Activated B cell treated with CpG ODN at 0.5 μM for 24 hours (primary cell): ENCODE measurements around the gene ASAP2. TPM values are rescaled to one million over a fixed set of nuclear protein-coding genes. Genes with fewer than 3 reads are reported as not detected.

Experiments used
- ATAC-seq: fragments of 200-7000 bp; cut with Tn5 transposase; one replicate; pipeline ENCODE4 v1.10.0; 2021; ENCODE audit warnings: low read depth, mild to moderate bottlenecking, moderate library complexity
- CTCF ChIA-PET: fragments of 350-600 bp; sonication (Branson Sonifier 250); formaldehyde crosslinking; loops from one replicate; lab custom pipeline; 2021; ENCODE audit warnings: antibody characterized with exemption; lab: Charles Lee
- POLR2A ChIA-PET: fragments of 350-600 bp; sonication (Branson Sonifier 250); formaldehyde crosslinking; loops from one replicate; lab custom pipeline; 2021; ENCODE audit warnings: antibody characterized with exemption; lab: Charles Lee
- DNase-seq: peaks from one replicate; pipeline ENCODE4 v3.0.0; 2022
- H3K27ac Mint-ChIP-seq: one replicate; pipeline ENCODE4 v1.8.0; 2020; ENCODE audit warnings: mixed read lengths
- H3K27me3 Mint-ChIP-seq: one replicate; pipeline ENCODE4 v1.8.0; 2021; ENCODE audit warnings: mixed read lengths
- H3K36me3 Mint-ChIP-seq: one replicate; pipeline ENCODE4 v1.8.0; 2021; ENCODE audit warnings: low read depth, mixed read lengths
- H3K4me1 Mint-ChIP-seq: one replicate; pipeline ENCODE4 v1.8.0; 2021; ENCODE audit warnings: mixed read lengths
- H3K4me3 Mint-ChIP-seq: one replicate; pipeline ENCODE4 v1.8.0; 2020; ENCODE audit warnings: mild to moderate bottlenecking, mixed read lengths
- H3K9me3 Mint-ChIP-seq: one replicate; pipeline ENCODE4 v1.8.0; 2020; ENCODE audit warnings: mixed read lengths
- intact Hi-C: fragments of 100-400 bp; cut with micrococcal nuclease; formaldehyde crosslinking; loops from one replicate; pipeline ENCODE4 v1.15.1; 2024
- total RNA-seq: library from RNA; stranded (reverse); gene quantifications from 2 replicates; pipeline ENCODE4 v1.2.3, GENCODE V29; 2022
- TF ChIP-seq, protein P1 (sequence below): fragments of 200-600 bp; IDR thresholded peaks from one replicate; pipeline ENCODE4 v1.8.0; 2022; ENCODE audit warnings: antibody characterized with exemption, mild to moderate bottlenecking

The ASAP2 gene
- total RNA-seq, 1 donor from 2014 or later, result not detected

DNA sequence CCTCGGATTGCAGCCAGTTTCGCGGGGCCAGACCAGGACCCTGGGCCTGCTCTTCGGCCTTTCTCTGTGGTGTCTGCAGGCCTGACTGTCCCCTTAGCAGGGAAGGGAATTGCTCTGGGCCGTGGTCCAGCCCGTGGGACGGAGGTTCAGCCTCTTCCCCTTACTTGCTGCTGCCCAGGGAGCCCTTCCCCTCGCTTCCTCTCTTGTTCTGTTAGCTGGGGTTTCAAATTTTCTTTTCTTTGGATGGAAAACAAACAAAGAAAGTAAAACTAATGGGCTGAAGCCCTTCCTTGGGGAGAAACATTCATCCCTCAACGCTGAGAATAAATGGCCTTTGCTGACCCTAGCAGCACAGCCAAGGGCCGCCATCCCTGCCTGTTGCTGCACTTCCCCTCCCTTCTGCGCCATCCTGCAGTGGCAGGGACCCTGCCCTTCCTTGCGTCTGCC, 52.4 kb downstream of the ASAP2 start:
- Mint-ChIP-seq H3K4me3 (no peak overlapping the region), H3K36me3 (no peaks in the 10 kb centered on the region), H3K4me1 (no peaks in the 10 kb centered on the region), H3K27ac (no peak overlapping the region), H3K9me3 (no peaks in the 10 kb centered on the region), H3K27me3 (no peaks in the 10 kb centered on the region)
- ATAC-seq (no peak), DNase-seq (no peak)
- intact Hi-C loops, result no loop called here
- CTCF ChIA-PET, result no interaction called here
- TF ChIP-seq, protein P1, sequence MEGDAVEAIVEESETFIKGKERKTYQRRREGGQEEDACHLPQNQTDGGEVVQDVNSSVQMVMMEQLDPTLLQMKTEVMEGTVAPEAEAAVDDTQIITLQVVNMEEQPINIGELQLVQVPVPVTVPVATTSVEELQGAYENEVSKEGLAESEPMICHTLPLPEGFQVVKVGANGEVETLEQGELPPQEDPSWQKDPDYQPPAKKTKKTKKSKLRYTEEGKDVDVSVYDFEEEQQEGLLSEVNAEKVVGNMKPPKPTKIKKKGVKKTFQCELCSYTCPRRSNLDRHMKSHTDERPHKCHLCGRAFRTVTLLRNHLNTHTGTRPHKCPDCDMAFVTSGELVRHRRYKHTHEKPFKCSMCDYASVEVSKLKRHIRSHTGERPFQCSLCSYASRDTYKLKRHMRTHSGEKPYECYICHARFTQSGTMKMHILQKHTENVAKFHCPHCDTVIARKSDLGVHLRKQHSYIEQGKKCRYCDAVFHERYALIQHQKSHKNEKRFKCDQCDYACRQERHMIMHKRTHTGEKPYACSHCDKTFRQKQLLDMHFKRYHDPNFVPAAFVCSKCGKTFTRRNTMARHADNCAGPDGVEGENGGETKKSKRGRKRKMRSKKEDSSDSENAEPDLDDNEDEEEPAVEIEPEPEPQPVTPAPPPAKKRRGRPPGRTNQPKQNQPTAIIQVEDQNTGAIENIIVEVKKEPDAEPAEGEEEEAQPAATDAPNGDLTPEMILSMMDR, result no peak
- POLR2A ChIA-PET, result no interaction called here

DNA sequence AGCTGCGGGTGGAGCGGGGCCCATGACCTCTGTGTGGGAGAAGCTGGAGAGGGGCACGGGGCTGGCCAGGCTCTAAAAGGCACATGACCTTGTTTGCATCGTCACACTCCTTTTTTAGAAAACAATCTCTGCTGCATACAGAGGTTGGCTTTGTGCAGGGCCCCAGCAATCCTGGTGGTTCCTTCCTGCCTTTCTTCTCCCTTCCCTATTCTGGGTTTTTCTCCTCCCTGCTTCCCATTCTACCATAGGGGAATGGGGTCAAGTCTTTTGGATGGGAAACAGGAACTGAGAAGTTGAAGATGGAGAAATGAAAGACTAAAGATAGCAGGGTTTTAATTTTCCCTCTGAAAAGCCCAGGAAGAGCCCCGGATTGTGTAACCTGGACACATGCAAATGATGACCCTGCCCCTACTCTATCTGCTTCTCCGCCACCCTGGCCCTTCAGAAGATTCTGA, 53.9 kb downstream of the ASAP2 start:
- Mint-ChIP-seq H3K27ac (no peak overlapping the region), H3K27me3 (no peaks in the 10 kb centered on the region), H3K9me3 (no peaks in the 10 kb centered on the region), H3K4me3 (no peak overlapping the region), H3K36me3 (no peaks in the 10 kb centered on the region), H3K4me1 (no peaks in the 10 kb centered on the region)
- intact Hi-C loops, result no loop called here
- ATAC-seq, result no peak
- no peak for DNase-seq
- TF ChIP-seq, protein P1, result no peak
- ChIA-PET POLR2A (no interaction called here), CTCF (no interaction called here)

GRCh38 chr2:9261231-9261883, 54.7 kb downstream of the ASAP2 start:
- ChIA-PET CTCF (no interaction called here), POLR2A (no interaction called here)
- intact Hi-C loops, result no loop called here
- DNase-seq (no peak), ATAC-seq (no peak)
- Mint-ChIP-seq H3K9me3 (no peaks in the 10 kb centered on the region), H3K27me3 (no peaks in the 10 kb centered on the region), H3K36me3 (no peaks in the 10 kb centered on the region), H3K4me1 (no peaks in the 10 kb centered on the region), H3K4me3 (no peak overlapping the region), H3K27ac (no peak overlapping the region)
- TF ChIP-seq, protein P1, result no peak

GRCh38 chr2:9262671-9263171, 56.1 kb downstream of the ASAP2 start:
- Mint-ChIP-seq H3K27ac (no peak overlapping the region), H3K36me3 (no peaks in the 10 kb centered on the region), H3K4me1 (no peaks in the 10 kb centered on the region), H3K9me3 (no peaks in the 10 kb centered on the region), H3K27me3 (no peaks in the 10 kb centered on the region), H3K4me3 (no peak overlapping the region)
- ChIA-PET CTCF (no interaction called here), POLR2A (no interaction called here)
- DNase-seq, result no peak
- no peak for ATAC-seq
- TF ChIP-seq, protein P1, result no peak
- intact Hi-C loops, result no loop called here

- H3K27ac Mint-ChIP-seq, result no peak overlapping the region
- TF ChIP-seq, protein P1, result no peak
- ChIA-PET POLR2A (no interaction called here), CTCF (no interaction called here)
- intact Hi-C loops, result no loop called here
- no peak overlapping the region for H3K4me3 Mint-ChIP-seq
- DNase-seq (no peak), ATAC-seq (no peak)
- no peaks in the 10 kb centered on the region for H3K27me3 Mint-ChIP-seq
- no peaks in the 10 kb centered on the region for H3K9me3 Mint-ChIP-seq
- no peaks in the 10 kb centered on the region for H3K36me3 Mint-ChIP-seq
- H3K4me1 Mint-ChIP-seq, result no peaks in the 10 kb centered on the region
These were observed 56.8 kb downstream of the ASAP2 start for GRCh38 chr2:9263428-9263827.
